HG02588 (cell line): ENCODE results near the gene ATP9A.
"Not testable (repeated sequence)": the region's sequence is repeated elsewhere in the genome, so short reads cannot be mapped to it uniquely, and the experiment has no call there.

ENCODE experiments used
- ATAC-seq: cut with Tn5 transposase; IDR thresholded peaks from one replicate; pipeline ENCODE4 v1.9.1; 2021; ENCODE audit warnings: mild to moderate bottlenecking, moderate library complexity; ENCODE audit not compliant: unreplicated experiment

The ATP9A gene

GRCh38 chr20:51767867-51768758 lies at the start of gene ATP9A:
Gene ATP9A, minus strand, starts transcription at chr20:51768390. Its CDS starts 21 bp downstream, at chr20:51768369.
- no peak for ATAC-seq

DNA sequence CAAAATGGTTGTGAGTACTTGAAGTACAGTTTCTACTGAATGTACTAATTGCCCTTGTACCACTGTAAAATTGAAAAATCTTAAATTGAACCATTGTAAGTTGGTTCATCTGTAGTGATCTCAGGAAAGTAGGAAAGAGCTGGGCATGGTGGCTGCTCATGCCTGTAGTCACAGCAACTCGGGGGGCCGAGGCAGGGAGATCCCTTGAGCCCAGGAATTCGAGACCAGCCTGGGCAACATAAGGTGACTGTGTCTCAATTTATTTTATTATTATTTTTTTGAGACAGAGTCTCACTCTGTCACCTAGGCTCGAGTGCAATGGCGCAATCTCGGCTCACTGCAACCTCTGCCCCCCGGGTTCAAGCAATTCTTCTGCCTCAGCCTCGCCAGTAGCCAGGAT lies 48.7 kb upstream of the ATP9A start:
- not testable (repeated sequence) for ATAC-seq

DNA sequence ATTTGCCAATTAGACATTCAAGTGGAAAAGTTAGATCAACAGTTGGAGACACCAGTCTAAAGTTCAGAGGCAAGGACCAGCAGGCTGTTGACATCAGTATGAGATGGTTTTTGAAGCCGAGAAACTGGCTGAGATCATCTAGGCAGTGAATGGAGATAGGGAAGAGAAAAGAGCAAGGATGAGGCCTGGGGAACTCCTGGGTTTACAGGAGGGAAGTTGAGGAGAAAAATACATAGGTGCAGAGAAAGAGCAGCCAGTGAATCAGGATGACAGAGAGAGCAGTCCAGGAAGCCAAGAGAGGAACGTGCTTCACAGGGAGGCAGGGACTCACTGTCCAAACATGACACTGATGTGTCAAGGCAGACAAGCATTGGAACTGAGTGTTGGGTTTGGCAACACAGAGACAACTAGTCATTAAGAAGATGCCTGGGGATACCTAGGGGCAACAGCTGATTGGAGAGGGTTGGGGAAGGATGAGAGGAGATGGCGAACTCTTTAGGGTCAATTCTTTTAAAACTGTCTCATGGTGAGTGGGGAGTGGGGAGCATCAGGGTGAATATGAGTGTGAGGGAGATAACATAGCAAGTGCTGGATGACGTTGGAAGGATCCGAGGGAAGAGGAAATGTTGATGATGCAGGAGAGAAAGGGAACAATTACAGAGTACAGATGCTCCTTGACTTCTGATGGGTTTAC lies 47.3 kb upstream of the ATP9A start:
- ATAC-seq, result no peak

- ATAC-seq, result no peak
Measured at GRCh38 chr20:51812861-51813260, 44.7 kb upstream of the ATP9A start.

GRCh38 chr20:51811514-51812128 lies 43.4 kb upstream of the ATP9A start:
- no peak for ATAC-seq

GRCh38 chr20:51811042-51811355 lies 42.8 kb upstream of the ATP9A start:
- no peak for ATAC-seq

GRCh38 chr20:51810155-51811041 lies 42.2 kb upstream of the ATP9A start:
- no peak for ATAC-seq

- ATAC-seq, result no peak
Measured at GRCh38 chr20:51807720-51808250, 39.6 kb upstream of the ATP9A start.

DNA sequence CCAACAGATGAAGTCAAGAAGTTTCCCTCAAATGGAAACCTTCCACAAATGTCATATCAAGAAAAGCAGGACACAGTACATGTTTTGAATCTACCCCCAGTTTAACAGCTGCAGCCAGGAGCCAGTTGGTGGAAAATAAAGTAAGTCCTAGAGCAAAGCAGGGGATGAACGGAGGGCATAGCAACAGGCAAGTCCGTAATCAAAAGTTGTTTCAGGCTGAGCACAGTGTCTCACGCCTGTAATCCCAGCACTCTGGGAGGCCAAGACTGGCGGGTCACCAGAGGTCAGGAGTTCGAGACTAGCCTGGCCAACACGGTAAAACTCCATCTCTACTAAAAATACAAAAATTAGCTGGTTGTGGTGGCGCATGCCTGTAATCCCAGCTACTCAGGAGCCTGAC lies 36.6 kb upstream of the ATP9A start:
- no peak for ATAC-seq

DNA sequence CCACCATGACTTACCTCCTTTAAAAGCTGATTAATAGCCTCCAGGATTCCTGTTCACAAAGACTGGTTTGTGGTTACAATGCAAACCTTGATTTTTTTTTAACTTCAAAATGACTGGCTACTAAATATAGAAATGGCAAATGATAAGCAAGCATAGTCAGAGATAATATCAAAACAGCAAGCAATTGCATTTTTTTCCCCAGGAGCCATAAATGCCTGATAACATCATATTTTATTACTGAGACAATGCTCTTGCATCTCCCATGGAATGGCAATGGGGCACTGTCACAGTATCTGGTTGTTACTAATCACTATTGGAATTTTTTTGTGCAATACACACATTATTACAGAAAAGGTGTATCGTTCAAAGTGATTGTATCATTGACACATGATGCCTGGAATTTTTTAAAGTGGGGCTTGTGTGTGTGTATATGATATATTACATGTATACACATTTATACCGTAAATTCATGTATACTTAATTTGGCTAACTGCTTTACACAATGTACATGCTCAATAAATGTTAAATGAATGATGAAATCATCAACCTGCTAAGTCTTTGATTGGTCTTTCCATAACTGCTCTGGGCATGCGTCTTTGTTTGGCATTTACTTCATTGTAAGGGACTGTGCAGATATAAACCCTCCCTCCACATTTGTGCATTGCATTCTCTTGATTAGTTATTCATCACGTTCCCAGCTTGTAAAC lies 35.1 kb upstream of the ATP9A start:
- no peak for ATAC-seq

DNA sequence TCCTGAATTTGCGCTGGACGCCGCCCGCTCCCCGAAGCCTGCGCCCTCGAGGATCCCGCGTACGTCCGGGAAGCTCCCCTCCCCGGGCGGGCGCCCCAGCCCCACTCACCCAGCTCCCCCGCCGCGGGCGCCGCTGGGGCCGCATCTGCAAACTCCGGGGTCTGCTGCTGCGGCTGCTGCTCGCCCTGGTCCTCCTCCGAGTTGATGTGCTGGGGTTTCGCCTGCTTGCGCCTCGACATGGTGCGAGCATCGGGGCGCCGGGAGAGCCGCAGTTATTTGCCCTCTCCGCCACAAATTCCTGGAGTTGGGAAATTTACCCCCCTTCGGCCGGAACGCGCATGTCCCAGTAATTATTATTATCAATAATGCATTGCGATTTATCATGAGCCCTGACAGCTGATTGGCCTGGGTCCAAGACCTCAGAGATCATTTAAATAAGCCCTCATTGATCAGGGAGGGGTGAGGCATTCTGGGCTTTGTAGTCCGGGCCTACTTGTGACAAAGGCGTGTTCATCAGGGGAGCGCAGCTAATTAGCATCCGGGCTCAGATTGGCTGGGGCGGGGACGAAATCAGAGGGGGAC lies 34.1 kb upstream of the ATP9A start, which contains the start of gene SALL4:
SALL4 (minus strand) TSS at position 352 of the 582 bp plus-strand sequence; CDS start at position 239, 113 bp downstream.
- no peak for ATAC-seq

GRCh38 chr20:51801823-51802123 lies 33.6 kb upstream of the ATP9A start:
- ATAC-seq, result no peak

- ATAC-seq, result no peak
Measured at GRCh38 chr20:51801122-51801822, 33.1 kb upstream of the ATP9A start.

- ATAC-seq, result no peak
Measured at GRCh38 chr20:51800872-51801121, 32.6 kb upstream of the ATP9A start.

- ATAC-seq, result no peak
Measured at GRCh38 chr20:51800060-51800871, 32.1 kb upstream of the ATP9A start.

GRCh38 chr20:51799401-51799860 lies 31.2 kb upstream of the ATP9A start:
- no peak for ATAC-seq

DNA sequence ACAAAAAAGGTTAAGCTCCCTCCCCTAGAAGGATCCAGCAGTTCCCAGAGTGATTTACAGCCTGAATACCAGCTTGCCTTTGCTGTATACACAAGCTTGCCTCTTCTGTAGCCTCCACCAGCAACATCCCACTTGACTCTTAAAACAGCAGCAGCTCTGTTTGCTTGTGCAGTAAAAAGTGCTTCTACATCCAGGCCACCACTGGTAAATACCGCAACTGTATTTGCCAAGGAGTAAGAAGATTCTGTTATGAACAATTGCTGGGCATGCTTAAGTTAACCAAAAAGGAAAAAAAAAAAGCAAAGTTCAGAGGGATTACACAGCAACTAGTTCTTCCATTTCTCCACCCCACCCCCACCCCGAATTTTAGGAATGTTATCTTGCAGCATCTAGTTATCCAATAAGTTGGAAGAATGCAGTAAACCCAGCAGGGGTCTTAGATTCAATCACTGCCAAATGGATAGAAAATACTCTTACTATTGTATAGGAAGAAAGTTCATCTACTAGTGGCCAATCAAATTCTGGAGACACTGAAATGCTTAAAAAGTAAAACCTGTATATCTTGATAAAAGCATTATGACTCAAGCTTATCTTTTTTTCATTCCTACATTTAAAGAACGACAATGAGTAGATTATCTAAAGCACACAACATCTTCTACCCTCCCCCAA lies 29.3 kb upstream of the ATP9A start:
- ATAC-seq, result no peak

DNA sequence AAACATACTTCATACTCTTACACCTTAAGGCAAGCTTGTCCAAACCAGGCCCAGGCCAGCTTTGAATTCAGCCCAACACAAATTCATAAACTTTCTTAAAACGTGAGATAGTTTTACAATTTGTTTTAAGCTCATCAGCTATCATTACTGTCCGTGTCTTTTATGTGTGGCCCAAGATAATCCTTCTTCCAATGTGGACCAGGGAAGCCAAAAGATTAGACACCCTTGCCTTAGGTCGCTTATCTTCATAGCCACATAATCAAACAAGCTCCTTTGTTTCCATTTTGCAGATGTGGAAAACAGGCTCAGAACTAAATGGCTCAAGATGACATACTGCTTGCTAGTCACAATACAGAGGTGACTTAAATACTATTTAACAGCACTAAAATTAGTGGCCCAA lies 28.1 kb upstream of the ATP9A start:
- ATAC-seq, result no peak
